Measurements from ENCODE around the gene TSC22D2.

DNA sequence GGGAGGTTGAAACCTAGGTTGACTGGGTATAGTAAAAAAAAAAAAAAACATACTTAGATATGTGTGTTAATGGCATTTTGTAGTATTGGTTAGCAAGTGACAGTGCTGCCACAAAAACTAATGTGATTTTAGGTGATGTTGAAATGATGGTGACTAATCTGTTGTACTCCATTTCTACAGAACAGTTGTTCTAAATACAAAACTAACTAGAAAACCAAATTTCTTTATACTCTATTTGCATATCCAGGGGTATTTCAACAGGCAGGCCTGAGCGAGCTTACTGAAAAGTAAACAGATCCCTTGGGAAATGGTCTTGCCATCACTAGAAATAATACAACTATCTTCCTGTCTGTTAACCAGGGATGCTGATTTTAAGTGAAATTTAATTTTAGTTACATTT lies 20.5 kb downstream of the TSC22D2 start:
- TF ChIP-seq, protein P1, sequence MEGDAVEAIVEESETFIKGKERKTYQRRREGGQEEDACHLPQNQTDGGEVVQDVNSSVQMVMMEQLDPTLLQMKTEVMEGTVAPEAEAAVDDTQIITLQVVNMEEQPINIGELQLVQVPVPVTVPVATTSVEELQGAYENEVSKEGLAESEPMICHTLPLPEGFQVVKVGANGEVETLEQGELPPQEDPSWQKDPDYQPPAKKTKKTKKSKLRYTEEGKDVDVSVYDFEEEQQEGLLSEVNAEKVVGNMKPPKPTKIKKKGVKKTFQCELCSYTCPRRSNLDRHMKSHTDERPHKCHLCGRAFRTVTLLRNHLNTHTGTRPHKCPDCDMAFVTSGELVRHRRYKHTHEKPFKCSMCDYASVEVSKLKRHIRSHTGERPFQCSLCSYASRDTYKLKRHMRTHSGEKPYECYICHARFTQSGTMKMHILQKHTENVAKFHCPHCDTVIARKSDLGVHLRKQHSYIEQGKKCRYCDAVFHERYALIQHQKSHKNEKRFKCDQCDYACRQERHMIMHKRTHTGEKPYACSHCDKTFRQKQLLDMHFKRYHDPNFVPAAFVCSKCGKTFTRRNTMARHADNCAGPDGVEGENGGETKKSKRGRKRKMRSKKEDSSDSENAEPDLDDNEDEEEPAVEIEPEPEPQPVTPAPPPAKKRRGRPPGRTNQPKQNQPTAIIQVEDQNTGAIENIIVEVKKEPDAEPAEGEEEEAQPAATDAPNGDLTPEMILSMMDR (IDR thresholded peaks at IDR 0.05) = no peak
- TF ChIP-seq POLR2A (IDR thresholded peaks at IDR 0.05) = no peak

Measured in right lobe of liver (tissue), 4 donors.